Endothelial cell of umbilical vein (primary cell): ENCODE results near the gene KCNMA1. TPM values are rescaled to one million over a fixed set of nuclear protein-coding genes. Genes with fewer than 3 reads are reported as not detected.

ENCODE experiments used
- BruUV-seq: library from RNA; stranded (reverse); fragments of 400-500 nt; replicated peaks from 2 replicates; lab custom pipeline; 2021; lab: Mats Ljungman, UMichigan
- CTCF ChIA-PET: fragments of 300-600, 350-600 bp; sonication (Branson Sonifier 250); formaldehyde crosslinking; loops from one replicate; lab custom pipeline; 2021; ENCODE audit warnings: antibody characterized with exemption, inconsistent platforms; lab: Charles Lee
- POLR2A ChIA-PET: fragments of 300-600, 350-600 bp; sonication (Branson Sonifier 250); formaldehyde crosslinking; loops from one replicate; lab custom pipeline; 2021; ENCODE audit warnings: antibody characterized with exemption, inconsistent platforms; lab: Charles Lee
- DNase-seq: peaks from one replicate; pipeline ENCODE4 v3.0.0-alpha.2; 2011; ENCODE audit warnings: low read depth, low spot score
- FAIRE-seq: peaks from 2 replicates; lab custom pipeline; 2011; peaks lifted over from hg19 to GRCh38; lab: Jason Lieb, UNC
- H2AFZ ChIP-seq: 2 replicates; pipeline ENCODE4 v1.6.0; 2012; ENCODE audit warnings: low read depth, low read length, control low read depth, inconsistent platforms
- H3K27ac ChIP-seq: 2 replicates; pipeline ENCODE4 v1.5.1; 2011; ENCODE audit warnings: low read depth, mild to moderate bottlenecking, control low read depth, low read length, moderate library complexity; ENCODE audit not compliant: insufficient read depth
- H3K27me3 ChIP-seq, 2 experiments: 2 replicates each; pipeline versions ENCODE4 v1.6.0 to v1.6.1; 2011; ENCODE audit warnings: low read length in 2 of 2, mixed read lengths in 1 of 2; ENCODE audit not compliant: control insufficient read depth in 2 of 2, insufficient read depth in 2 of 2
- H3K36me3 ChIP-seq, 2 experiments: 2 replicates in 1 of 2; 3 replicates in 1 of 2; pipeline ENCODE4 v1.5.1; 2011; ENCODE audit warnings: low read length in 2 of 2, mild to moderate bottlenecking in 1 of 2, moderate library complexity in 1 of 2; ENCODE audit not compliant: control insufficient read depth in 2 of 2, insufficient read depth in 2 of 2; ENCODE audit errors: extremely low read depth in 1 of 2
- H3K4me1 ChIP-seq: 3 replicates; pipeline ENCODE4 v1.5.1; 2011; ENCODE audit warnings: mild to moderate bottlenecking, low read length; ENCODE audit not compliant: control insufficient read depth, insufficient read depth; ENCODE audit errors: extremely low read depth
- H3K4me2 ChIP-seq: 2 replicates; pipeline ENCODE4 v1.6.1; 2011; ENCODE audit warnings: low read length, control low read depth, mixed read lengths; ENCODE audit not compliant: insufficient read depth
- H3K4me3 ChIP-seq, 3 experiments: fragments of 200-600 bp in 1 of 3; sonication (generic), shearing (Covaris generic) in 1 of 3; replicated peaks in 1 of 3; 2 replicates each; pipeline ENCODE4 v1.5.1; 2011 to 2016; ENCODE audit warnings: control low read depth in 3 of 3, low read length in 3 of 3, mild to moderate bottlenecking in 2 of 3, inconsistent platforms in 1 of 3, low read depth in 1 of 3, moderate library complexity in 1 of 3; ENCODE audit not compliant: insufficient read depth in 1 of 3
- H3K79me2 ChIP-seq: 2 replicates; pipeline ENCODE4 v1.6.0; 2012; ENCODE audit warnings: low read length, inconsistent platforms; ENCODE audit not compliant: control insufficient read depth, insufficient read depth
- H3K9ac ChIP-seq: replicated peaks from 2 replicates; pipeline ENCODE3; 2011; ENCODE audit warnings: low read length, control low read depth; ENCODE audit not compliant: insufficient read depth; ENCODE audit errors: extremely low read depth
- H3K9me1 ChIP-seq: replicated peaks from 3 replicates; pipeline ENCODE4 v1.6.0; 2011; ENCODE audit warnings: mild to moderate bottlenecking, low read length; ENCODE audit not compliant: control insufficient read depth, insufficient read depth; ENCODE audit errors: extremely low read depth
- H3K9me3 ChIP-seq: replicated peaks from 2 replicates; pipeline ENCODE4 v1.5.1; 2012; ENCODE audit warnings: low read length, inconsistent platforms; ENCODE audit not compliant: control insufficient read depth, insufficient read depth
- H4K20me1 ChIP-seq: replicated peaks from 2 replicates; pipeline ENCODE3; 2011; ENCODE audit warnings: mild to moderate bottlenecking, low read length; ENCODE audit not compliant: control insufficient read depth, insufficient read depth; ENCODE audit errors: extremely low read depth
- CTCF ChIP-seq, 2 donors: IDR thresholded peaks; 1 replicate in 1 of 2; 2 replicates in 1 of 2; pipeline ENCODE4 v1.5.1; 2011; ENCODE audit warnings: low read length in 2 of 2, mild to moderate bottlenecking in 2 of 2, moderate library complexity in 2 of 2, control low read depth in 1 of 2, inconsistent platforms in 1 of 2, low read depth in 1 of 2; ENCODE audit not compliant: insufficient read depth in 1 of 2; ENCODE audit errors: extremely low read depth in 1 of 2
- EZH2 ChIP-seq: IDR thresholded peaks from 2 replicates; pipeline ENCODE4 v1.6.1; 2012; ENCODE audit warnings: borderline replicate concordance, low read depth, mild to moderate bottlenecking, moderate library complexity, low read length, inconsistent platforms; ENCODE audit not compliant: severe bottlenecking
- FOS ChIP-seq: IDR thresholded peaks from 2 replicates; pipeline ENCODE4 v1.6.1; 2011; ENCODE audit warnings: mild to moderate bottlenecking, low read length, moderate library complexity, borderline replicate concordance; ENCODE audit not compliant: insufficient read depth
- GATA2 ChIP-seq: IDR thresholded peaks from 2 replicates; pipeline ENCODE4 v1.7.0; 2011; ENCODE audit warnings: low read depth, mild to moderate bottlenecking, moderate library complexity, mixed read lengths, low read length; ENCODE audit not compliant: insufficient read length, insufficient read depth
- MYC ChIP-seq: IDR thresholded peaks from one replicate; pipeline ENCODE4 v1.6.1; 2011; ENCODE audit warnings: mild to moderate bottlenecking, low read depth, low read length
- POLR2A ChIP-seq: IDR thresholded peaks from 2 replicates; pipeline ENCODE4 v1.6.1; 2012; ENCODE audit warnings: low read depth, mild to moderate bottlenecking, control low read depth, low read length
- POLR2AphosphoS5 ChIP-seq: IDR thresholded peaks from 2 replicates; pipeline ENCODE4 v1.6.1; 2012; ENCODE audit warnings: low read depth, mild to moderate bottlenecking, control low read depth, low read length, moderate library complexity; ENCODE audit not compliant: insufficient read depth
- dilution Hi-C: fragments of 300-500 bp; cut with MboI; formaldehyde crosslinking; loops from one replicate; pipeline ENCODE4 v1.15.0; 2019; ENCODE audit warnings: low sequenced_read_pairs; ENCODE audit not compliant: extremely low pct_ligation_motif_present
- intact Hi-C: fragments of 100-400 bp; cut with micrococcal nuclease; formaldehyde crosslinking; loops from one replicate; pipeline ENCODE4 v1.10.0; 2022
- polyA plus RNA-seq, 4 experiments: library from polyadenylated mRNA; depleted of rRNA in 3 of 4; stranded (reverse) in 3 of 4; unstranded in 1 of 4; fragments of >200 nt; gene quantifications; 2 replicates each; pipeline versions ENCODE4 v1.2.1 to v1.2.3, GENCODE V29; 2011 to 2012; ENCODE audit warnings: missing spikeins in 1 of 4
- total RNA-seq: library from RNA; stranded (reverse); gene quantifications from 2 replicates; pipeline ENCODE4 v1.2.3, GENCODE V29; 2021
- TF ChIP-seq, protein P1 (sequence below): IDR thresholded peaks from 2 replicates; pipeline ENCODE4 v1.6.1; 2011; ENCODE audit not compliant: insufficient read depth, insufficient read length

The KCNMA1 gene
- total and polyA plus RNA-seq, 2 donors (not counting 3 experiments of a cell fraction or from before 2014, with no cell fraction given), result 0.10 to 0.82 TPM

DNA sequence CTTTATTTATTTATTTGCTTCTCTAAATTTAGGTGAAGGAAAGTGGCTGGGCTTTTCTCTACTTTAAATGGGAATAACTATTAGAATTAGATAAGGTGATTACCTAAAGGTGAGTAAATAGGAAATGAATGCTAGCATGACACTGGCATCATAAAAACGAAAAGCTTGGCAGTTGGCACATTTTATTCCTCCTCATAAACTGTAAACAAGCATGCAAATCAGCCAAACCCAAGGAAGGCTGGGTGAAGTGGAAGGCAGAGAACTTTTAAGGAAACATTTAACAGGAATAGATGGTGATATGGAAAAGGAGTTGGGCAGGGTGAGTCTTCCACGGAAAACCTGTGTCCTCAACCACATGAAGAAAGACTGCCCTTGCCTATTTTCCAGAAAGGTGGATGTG, 669.1 kb downstream of the KCNMA1 start:
- Histone ChIP-seq H3K79me2 (no peaks in the 10 kb centered on the region), H3K9me1 (no peaks in the 10 kb centered on the region), H3K4me2 (no peak overlapping the region), H3K36me3 (no peaks in the 10 kb centered on the region), H2AFZ (no peak overlapping the region), H3K27me3 (no peaks in the 10 kb centered on the region), H3K9me3 (no peaks in the 10 kb centered on the region), H4K20me1 (no peaks in the 10 kb centered on the region), H3K4me3 (no peak overlapping the region), H3K27ac (no peak overlapping the region), H3K9ac (no peak overlapping the region), H3K4me1 (no peaks in the 10 kb centered on the region)
- ChIA-PET POLR2A (no interaction called here), CTCF (no interaction called here)
- FAIRE-seq (no peak), DNase-seq (no peak)
- TF ChIP-seq, protein P1, sequence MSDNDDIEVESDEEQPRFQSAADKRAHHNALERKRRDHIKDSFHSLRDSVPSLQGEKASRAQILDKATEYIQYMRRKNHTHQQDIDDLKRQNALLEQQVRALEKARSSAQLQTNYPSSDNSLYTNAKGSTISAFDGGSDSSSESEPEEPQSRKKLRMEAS, result no peak
- no peak for TF ChIP-seq MYC
- no TSS peak for BruUV-seq
- dilution Hi-C loops, result no loop called here
- intact Hi-C loops, result no loop called here

- DNase-seq, result no peak
- Histone ChIP-seq H3K9me1 (no peaks in the 10 kb centered on the region), H3K4me3 (no peak overlapping the region), H4K20me1 (no peaks in the 10 kb centered on the region), H3K4me1 (no peaks in the 10 kb centered on the region), H3K27ac (no peak overlapping the region), H3K79me2 (no peaks in the 10 kb centered on the region), H3K36me3 (no peaks in the 10 kb centered on the region), H3K27me3 (no peaks in the 10 kb centered on the region), H3K4me2 (no peak overlapping the region), H3K9ac (no peak overlapping the region), H3K9me3 (no peaks in the 10 kb centered on the region), H2AFZ (no peak overlapping the region)
- TF ChIP-seq, protein P1, result no peak
- TF ChIP-seq CTCF (IDR thresholded peaks at IDR 0.05; ENCODE audit: extremely low read depth in 1 of 2, insufficient read depth in 1 of 2, low read depth in 1 of 2, low read length in 2 of 2) (no peak), EZH2 (no peak), GATA2 (no peak), MYC (no peak), POLR2A (no peak), POLR2AphosphoS5 (no peak), FOS (no peak)
- ChIA-PET CTCF (no interaction called here), POLR2A (no interaction called here)
- no TSS peak for BruUV-seq
- intact Hi-C loops (no loop called here), dilution Hi-C loops (no loop called here)
- no peak for FAIRE-seq
Measured at GRCh38 chr10:76962851-76963250, 674.8 kb downstream of the KCNMA1 start.
